BE2C (cell line): ENCODE data around the gene CAPN5.
"Not testable (repeated sequence)": the region's sequence is repeated elsewhere in the genome, so short reads cannot be mapped to it uniquely, and the experiment has no call there.

Experiments
- DNase-seq: peaks from one replicate; pipeline ENCODE4 v3.0.0-alpha.2; 2020
- H3K27me3 ChIP-seq: fragments of 250-450 bp; sonication (Bioruptor Pico); 2 replicates; pipeline ENCODE4 v1.5.1; 2020; ENCODE audit warnings: mild to moderate bottlenecking
- H3K36me3 ChIP-seq: fragments of 250-450 bp; sonication (Bioruptor Pico); 2 replicates; pipeline ENCODE4 v1.5.1; 2020; ENCODE audit warnings: mild to moderate bottlenecking
- H3K4me1 ChIP-seq: fragments of 250-450 bp; sonication (Bioruptor Pico); 2 replicates; pipeline ENCODE4 v1.5.1; 2020
- H3K4me3 ChIP-seq: 2 replicates; pipeline ENCODE4 v1.5.1; 2011; ENCODE audit warnings: low read depth, low read length
- H3K9me3 ChIP-seq: fragments of 250-450 bp; sonication (Bioruptor Pico); 2 replicates; pipeline ENCODE4 v1.5.1; 2020
- TF ChIP-seq, protein P1 (sequence below): IDR thresholded peaks from 2 replicates; pipeline ENCODE4 v1.5.1; 2012; ENCODE audit warnings: mild to moderate bottlenecking, low read depth, low read length

Gene CAPN5

DNA sequence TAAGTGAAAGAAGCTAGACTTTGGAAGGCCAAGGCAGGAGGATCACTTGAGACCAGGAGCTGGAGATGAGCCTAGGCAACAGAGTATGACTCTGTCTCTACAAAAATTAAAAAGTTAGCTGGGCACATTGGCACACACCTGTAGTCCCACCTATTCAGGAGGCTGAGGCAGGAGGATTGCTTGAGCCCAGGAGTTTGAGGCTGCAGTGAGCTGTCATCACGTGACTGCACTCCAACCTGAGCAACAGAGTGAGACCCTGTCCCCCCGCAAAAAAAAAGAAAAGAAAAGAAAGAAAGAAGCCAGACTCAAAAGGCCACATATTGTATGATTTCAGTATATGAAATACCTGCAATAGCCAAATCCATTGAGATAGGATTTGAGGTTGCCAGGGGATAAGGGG lies 7.9 kb upstream of the CAPN5 start:
- no peaks in the 10 kb centered on the region for H3K36me3 ChIP-seq
- no peak overlapping the region for H3K4me3 ChIP-seq
- no peak for DNase-seq
- TF ChIP-seq, protein P1, sequence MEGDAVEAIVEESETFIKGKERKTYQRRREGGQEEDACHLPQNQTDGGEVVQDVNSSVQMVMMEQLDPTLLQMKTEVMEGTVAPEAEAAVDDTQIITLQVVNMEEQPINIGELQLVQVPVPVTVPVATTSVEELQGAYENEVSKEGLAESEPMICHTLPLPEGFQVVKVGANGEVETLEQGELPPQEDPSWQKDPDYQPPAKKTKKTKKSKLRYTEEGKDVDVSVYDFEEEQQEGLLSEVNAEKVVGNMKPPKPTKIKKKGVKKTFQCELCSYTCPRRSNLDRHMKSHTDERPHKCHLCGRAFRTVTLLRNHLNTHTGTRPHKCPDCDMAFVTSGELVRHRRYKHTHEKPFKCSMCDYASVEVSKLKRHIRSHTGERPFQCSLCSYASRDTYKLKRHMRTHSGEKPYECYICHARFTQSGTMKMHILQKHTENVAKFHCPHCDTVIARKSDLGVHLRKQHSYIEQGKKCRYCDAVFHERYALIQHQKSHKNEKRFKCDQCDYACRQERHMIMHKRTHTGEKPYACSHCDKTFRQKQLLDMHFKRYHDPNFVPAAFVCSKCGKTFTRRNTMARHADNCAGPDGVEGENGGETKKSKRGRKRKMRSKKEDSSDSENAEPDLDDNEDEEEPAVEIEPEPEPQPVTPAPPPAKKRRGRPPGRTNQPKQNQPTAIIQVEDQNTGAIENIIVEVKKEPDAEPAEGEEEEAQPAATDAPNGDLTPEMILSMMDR, result no peak
- peaks cover 5% of the 10 kb centered on the region for H3K9me3 ChIP-seq
- no peaks in the 10 kb centered on the region for H3K27me3 ChIP-seq
- H3K4me1 ChIP-seq, result no peaks in the 10 kb centered on the region

DNA sequence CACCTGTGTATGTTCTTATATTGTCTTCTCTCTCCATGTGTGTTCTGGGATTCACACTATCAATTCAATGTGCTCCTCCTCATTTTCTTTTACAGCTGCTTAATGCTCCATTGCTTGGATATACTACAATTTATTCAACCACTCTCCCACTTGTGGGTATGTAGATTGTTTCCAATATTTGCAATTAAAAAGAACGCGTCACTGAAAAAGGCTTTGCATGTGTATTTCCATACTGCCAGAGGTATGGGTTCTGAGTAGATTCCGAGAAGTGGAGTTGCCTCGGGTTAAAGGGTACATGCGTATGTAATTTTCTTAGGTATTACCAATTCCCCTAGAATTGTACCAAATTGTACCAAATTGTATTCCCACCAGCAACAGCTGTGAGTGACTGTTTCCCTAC lies 7.0 kb upstream of the CAPN5 start:
- DNase-seq, result no peak
- TF ChIP-seq, protein P1, result no peak
- no peaks in the 10 kb centered on the region for H3K4me1 ChIP-seq
- H3K9me3 ChIP-seq, result peaks cover 5% of the 10 kb centered on the region
- no peaks in the 10 kb centered on the region for H3K36me3 ChIP-seq
- no peaks in the 10 kb centered on the region for H3K27me3 ChIP-seq
- H3K4me3 ChIP-seq, result no peak overlapping the region

DNA sequence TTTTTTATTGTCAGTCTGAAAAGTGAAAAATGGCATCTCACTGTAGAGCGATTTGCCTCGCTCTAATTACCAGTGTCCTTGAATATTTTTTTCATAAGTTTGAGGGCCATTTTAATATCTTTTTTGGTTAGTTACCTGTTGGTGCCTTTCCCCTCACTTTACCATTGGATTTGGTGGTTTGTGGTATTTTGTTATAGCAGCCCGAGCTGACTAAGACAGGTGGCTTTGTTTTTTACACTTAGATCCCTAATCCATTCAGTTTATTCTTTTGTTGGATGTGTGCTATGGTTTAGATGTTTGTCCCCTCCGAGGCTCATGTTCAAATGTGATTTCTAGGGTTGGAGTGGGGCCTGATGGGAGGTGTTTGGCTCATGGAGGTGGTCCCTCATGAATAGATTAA lies 6.5 kb upstream of the CAPN5 start:
- DNase-seq, result no peak
- H3K27me3 ChIP-seq, result no peaks in the 10 kb centered on the region
- peaks cover 5% of the 10 kb centered on the region for H3K9me3 ChIP-seq
- no peaks in the 10 kb centered on the region for H3K4me1 ChIP-seq
- H3K36me3 ChIP-seq, result no peaks in the 10 kb centered on the region
- TF ChIP-seq, protein P1, result no peak
- no peak overlapping the region for H3K4me3 ChIP-seq

DNA sequence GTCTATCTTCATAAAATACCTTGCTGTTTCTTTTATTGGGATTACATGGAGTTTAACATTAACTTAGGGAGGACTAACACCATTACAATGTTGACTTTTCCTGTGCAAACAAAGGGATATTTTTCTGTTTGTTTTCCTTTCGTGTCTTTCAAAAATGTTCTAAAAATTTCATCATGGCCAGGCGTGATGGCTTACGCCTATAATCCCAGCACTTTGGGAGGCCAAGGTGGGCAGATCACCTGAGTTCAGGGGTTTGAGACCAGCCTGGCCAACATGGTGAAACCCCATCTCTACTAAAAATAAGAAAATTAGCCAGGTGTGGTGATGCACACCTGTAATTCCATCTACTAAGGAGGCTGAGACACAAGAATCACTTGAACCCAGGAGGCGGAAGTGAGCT lies 5.5 kb upstream of the CAPN5 start:
- H3K27me3 ChIP-seq, H3K9me3 ChIP-seq, H3K36me3 ChIP-seq, DNase-seq, H3K4me1 ChIP-seq, H3K4me3 ChIP-seq: not testable (repeated sequence)

DNA sequence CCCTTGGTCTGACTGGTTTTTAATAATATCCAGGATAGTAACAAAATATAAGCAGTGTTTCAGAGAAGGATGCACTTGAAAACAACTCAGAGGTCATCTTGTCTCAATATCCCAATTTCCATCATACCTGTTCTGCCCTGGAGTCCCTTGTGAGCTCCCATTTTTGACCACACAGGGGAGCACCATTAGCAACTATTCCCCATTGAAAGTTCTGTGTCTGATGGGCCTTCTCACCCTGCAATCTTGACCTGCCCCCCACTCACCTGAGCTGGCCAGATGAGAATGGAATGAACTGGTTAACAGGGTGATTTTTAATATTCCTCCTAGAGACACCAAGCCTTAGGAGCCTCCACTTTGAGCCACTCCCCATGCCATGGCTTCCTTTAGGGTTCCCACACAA lies 3.8 kb upstream of the CAPN5 start:
- TF ChIP-seq, protein P1, result no peak
- no peaks in the 10 kb centered on the region for H3K9me3 ChIP-seq
- no peaks in the 10 kb centered on the region for H3K36me3 ChIP-seq
- no peak overlapping the region for H3K4me3 ChIP-seq
- DNase-seq, result no peak
- 0 out of 2 replicates have a peak, but pooled peaks cover 4% of the 10 kb centered on the region for H3K4me1 ChIP-seq
- H3K27me3 ChIP-seq, result no peaks in the 10 kb centered on the region

DNA sequence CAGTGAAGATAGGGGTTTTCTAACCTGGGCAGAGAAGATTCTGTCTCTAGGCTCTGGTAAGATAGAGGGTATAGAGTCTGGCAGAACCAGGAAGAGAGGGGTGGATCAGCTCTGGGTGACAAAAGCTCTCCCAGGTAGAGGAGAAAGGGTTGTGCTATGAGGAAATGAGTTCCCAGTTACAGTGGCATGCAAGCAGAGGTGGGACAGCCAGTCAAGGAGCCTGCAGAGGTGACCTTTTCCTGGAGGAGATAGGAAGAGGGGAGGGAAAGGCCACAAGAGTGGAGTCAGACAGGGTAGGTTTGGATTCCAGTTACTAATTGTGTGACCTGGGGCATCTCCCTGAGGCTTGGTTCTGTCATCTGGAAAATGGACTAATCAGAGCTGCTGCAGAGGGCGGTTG lies 3.4 kb upstream of the CAPN5 start:
- no peak overlapping the region for H3K4me3 ChIP-seq
- TF ChIP-seq, protein P1, result no peak
- no peaks in the 10 kb centered on the region for H3K36me3 ChIP-seq
- no peaks in the 10 kb centered on the region for H3K27me3 ChIP-seq
- 0 out of 2 replicates have a peak, but pooled peaks cover 4% of the 10 kb centered on the region for H3K4me1 ChIP-seq
- no peak for DNase-seq
- H3K9me3 ChIP-seq, result no peaks in the 10 kb centered on the region

DNA sequence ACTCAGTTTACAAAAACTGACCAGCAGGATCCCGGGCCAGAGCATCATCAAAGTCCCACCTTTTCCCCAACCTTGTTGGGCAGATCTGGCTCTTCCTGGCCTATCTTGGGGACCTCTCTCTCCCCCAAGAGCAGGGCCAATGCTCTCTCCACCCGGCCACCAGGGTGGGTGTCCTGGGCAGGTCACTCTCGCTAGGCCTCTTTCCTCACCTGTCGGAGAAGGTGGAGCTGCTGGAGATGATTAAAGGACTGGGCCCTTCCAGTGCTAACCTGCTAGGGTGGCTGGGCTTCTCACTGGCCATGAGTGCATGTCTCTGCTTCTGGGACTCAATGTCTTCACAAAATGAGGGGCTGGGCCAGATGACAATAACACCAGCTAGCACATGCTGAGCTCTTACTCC lies 2.9 kb upstream of the CAPN5 start:
- H3K4me1 ChIP-seq, result peaks cover 6% of the 10 kb centered on the region; the same call in 1 of the 2 replicates
- H3K9me3 ChIP-seq, result no peaks in the 10 kb centered on the region
- H3K36me3 ChIP-seq, result no peaks in the 10 kb centered on the region
- H3K27me3 ChIP-seq, result no peaks in the 10 kb centered on the region
- DNase-seq, result no peak
- TF ChIP-seq, protein P1, result no peak
- H3K4me3 ChIP-seq, result no peak overlapping the region
